SKM-1 treated with dmso at 0.1 percent for 144 hours (cell line): ENCODE results near the gene PLXNC1.

Experiments
- DNase-seq: peaks from one replicate; lab custom pipeline; 2025; ENCODE audit not compliant: unreplicated experiment; lab: John Stamatoyannopoulos, UW

PLXNC1 gene

GRCh38 chr12:94157181-94157580, 8.8 kb downstream of the PLXNC1 start:
- no peak for DNase-seq

DNA sequence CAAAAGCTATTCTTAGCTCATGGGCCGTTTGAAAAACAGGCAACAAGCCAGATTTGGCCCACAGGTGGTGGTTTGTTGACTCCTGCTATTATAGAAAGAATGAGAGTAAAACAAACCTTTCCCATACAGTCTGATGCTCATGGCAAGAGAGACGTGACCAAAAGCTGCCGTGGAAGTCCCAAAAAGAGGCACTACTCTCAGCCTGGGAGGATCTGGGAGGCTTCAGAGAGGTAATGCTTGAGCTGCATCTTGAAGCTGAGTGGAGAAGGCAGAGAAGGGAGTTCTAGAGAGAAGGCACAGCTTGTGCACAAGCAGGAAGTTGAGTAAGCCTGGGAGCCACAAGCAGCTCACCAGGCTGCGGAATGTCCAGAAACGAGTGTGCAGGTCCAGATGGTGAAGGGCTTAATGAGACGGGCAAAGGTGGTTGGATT, 9.6 kb downstream of the PLXNC1 start:
- DNase-seq = no peak

- no peak for DNase-seq
Observed at GRCh38 chr12:94158666-94159065, 10.3 kb downstream of the PLXNC1 start.

DNA sequence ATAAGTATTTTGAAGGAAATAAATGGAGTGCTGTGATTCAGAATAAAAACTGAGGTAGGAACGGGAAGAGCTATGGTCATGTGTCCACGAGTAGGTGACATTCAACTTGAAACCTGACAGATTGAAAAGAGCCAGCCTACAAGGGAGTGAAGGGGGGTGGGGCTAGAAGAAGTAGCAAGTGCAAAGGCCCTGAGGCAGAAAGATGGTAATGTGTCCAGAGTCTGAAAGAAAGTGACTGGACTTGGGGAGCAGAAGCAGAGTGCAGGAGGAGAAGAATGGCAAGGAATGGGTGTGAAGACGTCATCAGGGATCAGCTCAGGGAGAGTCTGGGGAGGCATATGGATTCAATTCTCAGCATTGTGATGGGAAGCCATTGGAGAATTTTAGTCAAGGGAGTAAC, 13.7 kb downstream of the PLXNC1 start:
- no peak for DNase-seq

DNA sequence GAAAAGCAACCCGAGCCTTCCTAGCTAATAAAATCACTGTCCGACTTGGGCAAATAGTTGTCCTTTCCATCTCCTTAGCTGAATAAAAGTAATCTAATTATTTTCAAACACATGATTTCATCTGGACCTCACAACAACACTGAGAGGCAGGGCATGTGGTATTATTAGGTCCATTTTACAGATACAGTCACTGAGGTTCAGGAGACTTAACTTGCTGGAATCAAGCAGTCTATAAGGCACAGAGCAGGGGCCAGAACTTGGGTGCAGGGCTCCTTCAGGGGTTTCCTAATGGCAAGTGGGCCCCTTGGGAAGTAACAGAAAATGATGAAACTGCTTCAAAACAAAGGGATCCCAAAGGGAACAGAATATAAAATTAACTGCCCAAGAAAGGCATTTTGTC, 15.5 kb downstream of the PLXNC1 start:
- DNase-seq = no peak

- DNase-seq = no peak
Observed at GRCh38 chr12:94165138-94165537, 16.8 kb downstream of the PLXNC1 start.

DNA sequence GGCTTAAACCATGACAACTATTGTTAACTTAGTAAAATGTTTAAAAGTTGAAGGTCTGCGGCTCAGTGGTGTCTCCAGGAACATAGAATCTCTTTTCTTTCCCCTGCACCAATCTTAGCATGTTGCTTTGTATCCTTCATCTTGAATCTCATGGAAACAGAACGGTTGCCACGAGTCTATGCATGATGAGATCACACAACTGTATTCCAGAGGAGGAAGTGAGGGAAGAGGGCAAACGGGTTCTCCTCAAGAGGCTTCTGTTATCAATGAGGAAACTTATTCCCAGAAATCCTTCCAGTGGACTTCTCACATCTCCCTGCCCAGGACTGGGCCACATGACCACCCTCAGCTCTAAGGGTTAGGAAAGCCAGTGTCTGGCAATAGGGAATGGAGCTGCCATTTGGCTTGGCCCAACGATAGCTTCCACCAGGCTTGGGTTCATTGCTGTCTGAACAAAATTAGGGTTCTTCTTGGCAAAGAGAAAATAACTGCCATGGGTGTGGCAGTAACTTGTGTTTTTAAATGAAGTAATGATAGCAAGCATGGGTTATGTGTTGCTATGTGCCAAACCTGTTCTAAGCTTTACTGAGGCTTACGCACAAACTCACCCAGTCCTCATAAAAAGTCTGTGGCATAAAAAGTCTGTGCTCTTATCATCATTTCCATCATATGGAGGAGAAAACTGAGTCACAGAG, 17.4 kb downstream of the PLXNC1 start:
- DNase-seq = no peak

DNA sequence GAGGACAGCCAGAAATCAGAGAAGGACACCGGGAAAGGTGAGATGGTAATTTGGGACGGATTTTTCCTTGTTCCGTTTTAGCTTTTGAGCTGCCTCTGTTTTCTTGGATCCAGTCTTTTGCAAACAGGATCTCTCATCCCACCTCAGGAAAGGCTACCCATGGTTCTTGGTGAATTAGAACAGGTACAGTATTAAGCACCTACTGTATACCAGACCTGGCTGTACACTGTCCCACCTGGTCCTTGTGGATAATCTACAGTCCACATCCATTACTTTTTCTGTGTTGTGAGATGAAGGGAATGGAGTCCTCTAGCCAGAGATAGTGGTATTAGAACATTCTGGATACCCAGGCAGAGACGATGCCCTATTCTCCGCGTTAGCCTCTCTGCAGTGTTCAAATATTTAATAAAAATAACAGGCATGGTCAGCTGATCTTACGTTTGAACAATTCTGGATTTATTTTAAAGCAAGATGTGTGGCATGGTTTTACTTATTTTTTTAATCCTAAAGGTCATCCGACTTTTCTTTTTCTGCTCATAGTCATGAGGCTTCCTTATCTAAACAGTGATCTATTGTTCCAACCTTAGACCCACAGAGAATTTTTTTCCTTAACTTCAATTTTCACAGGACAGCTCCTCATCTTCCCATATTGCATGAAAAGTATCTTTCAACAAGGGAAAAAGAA, 18.8 kb downstream of the PLXNC1 start:
- no peak for DNase-seq

DNA sequence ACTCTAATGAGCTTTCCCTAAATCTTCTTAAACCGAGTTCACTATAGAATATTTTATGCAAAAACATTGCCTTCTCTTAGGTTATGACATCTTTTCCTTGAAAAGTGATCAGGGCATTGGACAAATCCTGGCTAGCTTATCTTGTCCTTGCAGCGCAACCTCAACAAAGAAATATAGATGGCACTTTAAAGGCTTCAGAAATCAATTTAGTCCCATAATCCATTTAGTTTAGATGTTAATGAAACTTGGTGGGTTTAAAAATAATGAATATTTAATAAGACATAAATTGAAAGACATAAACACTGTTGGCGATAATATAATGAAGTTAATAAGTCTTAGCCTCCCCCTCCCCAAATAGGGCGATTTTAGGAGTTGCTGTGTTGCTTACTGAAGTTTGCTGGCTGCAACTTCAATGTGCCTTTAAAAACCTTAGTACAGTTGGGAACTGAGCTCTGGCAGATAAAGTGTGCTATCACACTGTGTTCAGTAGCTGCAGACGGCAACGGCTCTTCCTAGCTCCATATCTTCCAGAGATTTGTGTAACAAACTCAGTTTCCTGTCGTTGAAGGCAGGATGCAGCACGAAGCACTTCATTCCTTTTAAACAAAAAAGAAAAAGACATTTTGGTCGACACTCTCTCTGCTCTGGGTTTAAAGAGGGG, 19.5 kb downstream of the PLXNC1 start:
- no peak for DNase-seq

DNA sequence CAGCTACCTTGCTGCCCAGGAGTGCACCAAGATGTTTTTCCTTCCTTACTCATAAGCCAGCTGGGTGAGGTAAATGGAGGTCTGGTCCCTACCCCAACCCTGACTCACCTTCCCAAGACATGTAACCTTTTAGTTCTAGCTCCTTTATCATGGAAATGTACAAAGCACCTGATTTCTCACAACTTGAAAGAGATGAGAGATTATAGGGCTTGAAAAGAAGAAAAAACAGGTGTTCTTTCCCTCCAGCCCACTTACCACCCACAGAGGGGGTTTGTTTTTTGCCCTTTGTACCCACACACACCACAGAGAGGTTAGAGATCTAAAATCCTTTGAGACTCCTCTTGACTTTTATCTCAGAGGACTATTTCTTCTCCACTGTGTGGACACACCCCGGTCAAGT, 21.1 kb downstream of the PLXNC1 start:
- DNase-seq = no peak

DNA sequence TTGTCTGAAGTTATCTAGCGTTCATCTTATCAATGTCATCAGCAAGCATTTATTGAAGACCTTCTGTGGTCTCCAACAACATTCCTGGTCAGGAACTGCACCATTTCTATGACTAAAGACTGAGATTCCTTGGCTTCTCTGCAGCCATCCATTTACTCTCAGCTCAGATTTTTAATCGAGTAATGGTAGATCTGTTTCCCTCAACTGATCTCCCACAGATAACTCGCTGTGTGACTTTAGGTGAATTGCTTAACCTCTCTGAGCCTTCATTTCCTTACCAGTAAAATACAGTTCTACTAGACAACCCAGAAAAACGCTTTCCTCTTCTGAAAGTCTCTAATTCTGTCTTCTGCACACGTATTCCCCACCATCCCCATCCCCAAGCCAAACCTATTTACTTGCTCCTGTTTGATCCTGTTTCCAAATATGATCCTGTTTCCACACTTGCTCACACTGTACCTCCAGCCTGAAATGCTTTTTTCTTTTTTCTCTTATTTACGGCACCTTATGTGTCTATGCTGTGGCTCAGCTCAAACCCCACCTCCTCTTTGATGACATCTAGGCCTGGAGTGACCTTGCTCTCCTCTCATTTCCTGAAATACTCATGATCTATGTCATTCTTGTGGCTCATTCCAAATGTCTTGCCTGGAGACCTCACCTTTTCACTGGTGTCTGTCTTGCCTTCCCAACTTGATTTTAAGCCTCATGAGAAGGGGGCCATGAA, 21.8 kb downstream of the PLXNC1 start:
- DNase-seq = no peak

- DNase-seq = no peak
Observed at GRCh38 chr12:94170690-94171594, 22.6 kb downstream of the PLXNC1 start.

DNA sequence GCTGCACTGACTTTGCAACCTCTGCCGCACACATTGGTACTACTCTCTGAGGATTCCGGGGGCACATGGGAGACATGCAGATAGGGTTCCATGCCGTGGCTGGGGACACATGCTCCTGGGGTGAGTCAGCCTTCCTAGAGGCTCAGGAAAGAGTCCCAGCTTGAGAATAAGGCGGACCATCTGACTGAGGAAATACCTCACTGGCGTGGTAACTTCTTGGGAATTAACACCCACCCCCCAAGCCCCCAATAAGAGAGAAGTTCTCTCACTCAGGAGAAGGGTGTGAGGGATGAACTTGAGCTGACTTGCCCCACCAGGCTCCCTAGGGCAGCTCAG, 23.2 kb downstream of the PLXNC1 start:
- DNase-seq = no peak

- DNase-seq = no peak
Observed at GRCh38 chr12:94172031-94172430, 23.7 kb downstream of the PLXNC1 start.

DNA sequence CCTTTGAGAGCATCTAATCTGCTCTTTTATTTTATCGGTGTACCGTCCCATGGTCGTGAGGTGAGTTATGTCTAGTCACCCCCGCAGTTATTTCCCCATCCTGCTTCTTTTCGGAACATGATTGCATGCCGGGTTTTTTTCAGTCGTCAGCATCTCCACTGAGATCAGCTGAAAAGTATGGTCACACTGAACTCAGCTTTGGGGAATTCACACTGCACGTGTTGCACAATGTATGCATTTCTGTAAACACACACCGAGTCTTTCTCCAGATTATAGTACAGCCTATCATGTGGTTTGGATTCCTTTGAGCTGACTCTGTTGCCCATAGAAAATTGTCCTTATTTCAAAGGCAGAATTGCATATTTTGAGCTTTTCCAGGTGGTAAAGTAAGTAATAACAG, 24.6 kb downstream of the PLXNC1 start:
- no peak for DNase-seq

- DNase-seq = no peak
Observed at GRCh38 chr12:94173660-94174265, 25.4 kb downstream of the PLXNC1 start.

GRCh38 chr12:94174576-94174975, 26.2 kb downstream of the PLXNC1 start:
- peak; percentile 44 for DNase-seq

GRCh38 chr12:94175763-94176668, 27.6 kb downstream of the PLXNC1 start:
- DNase-seq = no peak

GRCh38 chr12:94178054-94178453, 29.7 kb downstream of the PLXNC1 start:
- DNase-seq = no peak
